SK-N-DZ (cell line): ENCODE results near the gene PCNX3.

Experiments
- small RNA-seq, 2 experiments: library from RNA; depleted of rRNA; stranded (forward); fragments of <200 nt; gene quantifications; one replicate each; pipeline ENCODE3, GENCODE V24; 2014

The PCNX3 gene

Small RNA genes within 50 kb of the gene (small RNA-seq; reads per million reads assigned to genes)
- gene MIR4489 (0 reads per million in 2 experiments), gene MIR4690 (0 to 0.09 reads per million in 2 experiments)
